Endothelial cell of umbilical vein (primary cell): ENCODE data around the gene FAM20B. TPM values are rescaled to one million over a fixed set of nuclear protein-coding genes. Genes with fewer than 3 reads are reported as not detected.

Experiments
- BruUV-seq: library from RNA; stranded (reverse); fragments of 400-500 nt; replicated peaks from 2 replicates; lab custom pipeline; 2021; lab: Mats Ljungman, UMichigan
- CTCF ChIA-PET: fragments of 300-600, 350-600 bp; sonication (Branson Sonifier 250); formaldehyde crosslinking; loops from one replicate; lab custom pipeline; 2021; ENCODE audit warnings: antibody characterized with exemption, inconsistent platforms; lab: Charles Lee
- POLR2A ChIA-PET: fragments of 300-600, 350-600 bp; sonication (Branson Sonifier 250); formaldehyde crosslinking; loops from one replicate; lab custom pipeline; 2021; ENCODE audit warnings: antibody characterized with exemption, inconsistent platforms; lab: Charles Lee
- DNase-seq: peaks from one replicate; pipeline ENCODE4 v3.0.0-alpha.2; 2011; ENCODE audit warnings: low read depth, low spot score
- FAIRE-seq: peaks from 2 replicates; lab custom pipeline; 2011; peaks lifted over from hg19 to GRCh38; lab: Jason Lieb, UNC
- H2AFZ ChIP-seq: 2 replicates; pipeline ENCODE4 v1.6.0; 2012; ENCODE audit warnings: low read depth, low read length, control low read depth, inconsistent platforms
- H3K27ac ChIP-seq: 2 replicates; pipeline ENCODE4 v1.5.1; 2011; ENCODE audit warnings: low read depth, mild to moderate bottlenecking, control low read depth, low read length, moderate library complexity; ENCODE audit not compliant: insufficient read depth
- H3K27me3 ChIP-seq, 2 experiments: 2 replicates each; pipeline versions ENCODE4 v1.6.0 to v1.6.1; 2011; ENCODE audit warnings: low read length in 2 of 2, mixed read lengths in 1 of 2; ENCODE audit not compliant: control insufficient read depth in 2 of 2, insufficient read depth in 2 of 2
- H3K36me3 ChIP-seq, 2 experiments: 2 replicates in 1 of 2; 3 replicates in 1 of 2; pipeline ENCODE4 v1.5.1; 2011; ENCODE audit warnings: low read length in 2 of 2, mild to moderate bottlenecking in 1 of 2, moderate library complexity in 1 of 2; ENCODE audit not compliant: control insufficient read depth in 2 of 2, insufficient read depth in 2 of 2; ENCODE audit errors: extremely low read depth in 1 of 2
- H3K4me1 ChIP-seq: 3 replicates; pipeline ENCODE4 v1.5.1; 2011; ENCODE audit warnings: mild to moderate bottlenecking, low read length; ENCODE audit not compliant: control insufficient read depth, insufficient read depth; ENCODE audit errors: extremely low read depth
- H3K4me2 ChIP-seq: 2 replicates; pipeline ENCODE4 v1.6.1; 2011; ENCODE audit warnings: low read length, control low read depth, mixed read lengths; ENCODE audit not compliant: insufficient read depth
- H3K4me3 ChIP-seq, 3 experiments: fragments of 200-600 bp in 1 of 3; sonication (generic), shearing (Covaris generic) in 1 of 3; replicated peaks in 1 of 3; 2 replicates each; pipeline ENCODE4 v1.5.1; 2011 to 2016; ENCODE audit warnings: control low read depth in 3 of 3, low read length in 3 of 3, mild to moderate bottlenecking in 2 of 3, inconsistent platforms in 1 of 3, low read depth in 1 of 3, moderate library complexity in 1 of 3; ENCODE audit not compliant: insufficient read depth in 1 of 3
- H3K79me2 ChIP-seq: 2 replicates; pipeline ENCODE4 v1.6.0; 2012; ENCODE audit warnings: low read length, inconsistent platforms; ENCODE audit not compliant: control insufficient read depth, insufficient read depth
- H3K9ac ChIP-seq: replicated peaks from 2 replicates; pipeline ENCODE3; 2011; ENCODE audit warnings: low read length, control low read depth; ENCODE audit not compliant: insufficient read depth; ENCODE audit errors: extremely low read depth
- H3K9me1 ChIP-seq: replicated peaks from 3 replicates; pipeline ENCODE4 v1.6.0; 2011; ENCODE audit warnings: mild to moderate bottlenecking, low read length; ENCODE audit not compliant: control insufficient read depth, insufficient read depth; ENCODE audit errors: extremely low read depth
- H3K9me3 ChIP-seq: replicated peaks from 2 replicates; pipeline ENCODE4 v1.5.1; 2012; ENCODE audit warnings: low read length, inconsistent platforms; ENCODE audit not compliant: control insufficient read depth, insufficient read depth
- H4K20me1 ChIP-seq: replicated peaks from 2 replicates; pipeline ENCODE3; 2011; ENCODE audit warnings: mild to moderate bottlenecking, low read length; ENCODE audit not compliant: control insufficient read depth, insufficient read depth; ENCODE audit errors: extremely low read depth
- FOS ChIP-seq: IDR thresholded peaks from 2 replicates; pipeline ENCODE4 v1.6.1; 2011; ENCODE audit warnings: mild to moderate bottlenecking, low read length, moderate library complexity, borderline replicate concordance; ENCODE audit not compliant: insufficient read depth
- JUN ChIP-seq: IDR thresholded peaks from 2 replicates; pipeline ENCODE4 v1.6.1; 2011; ENCODE audit warnings: borderline replicate concordance, low read depth; ENCODE audit not compliant: insufficient read length, insufficient read depth
- dilution Hi-C: fragments of 300-500 bp; cut with MboI; formaldehyde crosslinking; loops from one replicate; pipeline ENCODE4 v1.15.0; 2019; ENCODE audit warnings: low sequenced_read_pairs; ENCODE audit not compliant: extremely low pct_ligation_motif_present
- intact Hi-C: fragments of 100-400 bp; cut with micrococcal nuclease; formaldehyde crosslinking; loops from one replicate; pipeline ENCODE4 v1.10.0; 2022
- polyA plus RNA-seq, 4 experiments: library from polyadenylated mRNA; depleted of rRNA in 3 of 4; stranded (reverse) in 3 of 4; unstranded in 1 of 4; fragments of >200 nt; gene quantifications; 2 replicates each; pipeline versions ENCODE4 v1.2.1 to v1.2.3, GENCODE V29; 2011 to 2012; ENCODE audit warnings: missing spikeins in 1 of 4
- total RNA-seq: library from RNA; stranded (reverse); gene quantifications from 2 replicates; pipeline ENCODE4 v1.2.3, GENCODE V29; 2021

The FAM20B gene
- total and polyA plus RNA-seq, 2 donors (not counting 3 experiments of a cell fraction or from before 2014, with no cell fraction given): 10.0 to 35.1 TPM

DNA sequence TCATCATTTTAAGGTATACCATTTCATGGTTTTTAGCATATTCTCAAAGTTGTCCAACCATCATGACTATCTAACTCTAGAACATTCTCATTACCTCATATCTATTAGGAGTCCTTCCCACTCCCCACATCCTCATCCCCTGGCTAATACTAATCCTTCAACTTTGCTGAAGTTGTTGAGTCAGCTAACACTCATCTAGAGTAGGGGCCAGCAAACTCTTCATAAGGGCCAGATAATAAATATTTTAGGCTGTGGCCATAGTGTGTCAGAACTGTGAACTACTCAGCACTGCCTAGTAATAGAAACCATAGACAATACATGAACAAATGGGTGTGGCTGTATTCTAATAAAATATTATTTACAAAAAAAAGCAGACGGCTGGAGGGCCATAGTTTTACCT, 99.2 kb downstream of the FAM20B start:
- Histone ChIP-seq H3K79me2 (peaks cover 83% of the 10 kb centered on the region), H3K27ac (no peak overlapping the region), H3K27me3 (no peaks in the 10 kb centered on the region), H3K9me3 (no peaks in the 10 kb centered on the region), H2AFZ (no peak overlapping the region), H3K4me2 (no peak overlapping the region), H3K36me3 (peaks cover 20 to 43% of the 10 kb centered on the region in 2 experiments), H3K9ac (no peak overlapping the region), H3K4me1 (peaks cover 47% of the 10 kb centered on the region), H3K9me1 (no peaks in the 10 kb centered on the region), H3K4me3 (no peak overlapping the region), H4K20me1 (peaks cover 15% of the 10 kb centered on the region)
- no peak for FAIRE-seq
- BruUV-seq: no TSS peak
- ChIA-PET POLR2A (no interaction called here), CTCF (no interaction called here)
- dilution Hi-C loops: no loop called here
- intact Hi-C loops: no loop called here
- no peak for DNase-seq
- TF ChIP-seq JUN (no peak), FOS (no peak)

Other genes with a start within 250 kb of the FAM20B start
- gene ANGPTL1, start 154.8 kb upstream of the FAM20B start, total RNA-seq: 0.51 TPM in 1 of 2 replicates, not detected in the other
- gene ANGPTL1, start 154.8 kb upstream of the FAM20B start, polyA plus RNA-seq: 0.15 and 0.16 TPM in 2 replicates
- gene TOR3A, start 56.2 kb downstream of the FAM20B start, total RNA-seq: 16.7 and 22.4 TPM in 2 replicates
- 14.9 and 24.1 TPM in 2 replicates for gene TOR3A, start 56.2 kb downstream of the FAM20B start, polyA plus RNA-seq
- 158 and 165 TPM in 2 replicates for gene ABL2, start 203.8 kb downstream of the FAM20B start, total RNA-seq
- 37.0 and 41.8 TPM in 2 replicates for gene ABL2, start 203.8 kb downstream of the FAM20B start, polyA plus RNA-seq